DMS153 (cell line): ENCODE measurements around the gene GP9.
"Not testable (repeated sequence)": the region's sequence is repeated elsewhere in the genome, so short reads cannot be mapped to it uniquely, and the experiment has no call there.

Experiments
- DNase-seq: peaks from one replicate; lab custom pipeline; 2025; lab: John Stamatoyannopoulos, UW

Gene GP9

DNA sequence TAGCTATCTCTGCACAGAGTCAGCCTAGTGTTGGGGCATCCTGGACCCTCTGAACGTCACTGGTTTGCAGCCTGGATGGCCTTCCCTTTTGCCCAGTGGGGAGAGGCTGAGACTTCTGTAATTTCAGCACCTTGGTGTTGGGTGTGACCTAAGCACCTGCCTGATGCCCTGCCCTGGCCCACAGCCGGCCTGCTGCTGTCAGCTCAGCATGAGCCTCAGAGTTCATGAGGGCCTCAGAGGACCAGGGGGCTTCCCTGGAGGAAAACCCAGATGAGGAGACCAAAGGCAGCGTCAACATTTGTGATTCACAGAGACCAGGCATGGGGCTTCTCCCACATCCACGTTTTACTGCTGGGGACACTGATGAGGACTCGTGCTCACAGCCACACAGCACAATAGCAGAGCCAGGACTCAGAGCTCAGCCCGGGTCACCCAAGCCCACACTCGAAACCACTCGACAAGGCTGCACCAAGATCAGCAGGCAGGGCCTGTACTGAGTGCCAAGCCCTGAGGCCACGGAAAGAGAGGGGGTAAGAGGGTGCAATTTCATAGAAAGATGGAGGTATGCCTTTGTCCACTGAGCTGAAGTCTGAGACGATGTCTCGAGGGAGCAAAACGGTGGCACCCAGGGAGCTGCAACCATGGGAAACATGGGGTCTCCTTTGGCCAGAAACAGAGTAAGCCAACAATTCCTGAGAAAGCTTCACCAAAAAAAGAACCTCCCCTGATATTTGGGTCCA lies 9.9 kb upstream of the GP9 start:
- DNase-seq: no peak

- no peak for DNase-seq
Observed at GRCh38 chr3:129051871-129052340, 8.7 kb upstream of the GP9 start.

DNA sequence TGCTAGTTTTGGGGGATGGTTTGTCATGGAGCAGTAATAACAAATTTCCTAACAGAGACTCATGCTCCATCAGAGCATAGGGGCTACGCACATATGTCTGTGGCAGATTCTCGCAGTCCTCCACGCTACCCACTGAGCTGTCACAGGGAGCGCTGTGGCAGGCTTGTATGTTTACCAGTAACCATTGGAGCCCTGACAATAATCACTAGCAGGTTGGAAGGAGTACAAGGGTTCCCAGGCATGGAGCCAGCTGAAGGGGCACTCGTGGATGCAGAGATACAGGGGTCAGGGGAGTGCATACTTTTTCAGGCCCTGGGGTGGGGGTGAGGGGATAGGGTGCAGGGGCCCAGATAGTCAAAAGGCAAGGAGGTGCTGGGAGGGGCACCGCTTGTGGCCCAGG lies 7.9 kb upstream of the GP9 start:
- DNase-seq: peak; percentile 47

- DNase-seq: no peak
Observed at GRCh38 chr3:129054605-129055104, 5.9 kb upstream of the GP9 start.

GRCh38 chr3:129056451-129057173 lies 4.0 kb upstream of the GP9 start:
- DNase-seq: no peak

GRCh38 chr3:129057249-129057648 lies 3.3 kb upstream of the GP9 start:
- no peak for DNase-seq

- DNase-seq: peak; percentile 75
Observed at GRCh38 chr3:129058441-129059200, 2.0 kb upstream of the GP9 start.

GRCh38 chr3:129059311-129059958 lies 1.1 kb upstream of the GP9 start:
- DNase-seq: no peak

- DNase-seq: no peak
Observed at GRCh38 chr3:129061023-129061887, 676 bp downstream of the GP9 start.

DNA sequence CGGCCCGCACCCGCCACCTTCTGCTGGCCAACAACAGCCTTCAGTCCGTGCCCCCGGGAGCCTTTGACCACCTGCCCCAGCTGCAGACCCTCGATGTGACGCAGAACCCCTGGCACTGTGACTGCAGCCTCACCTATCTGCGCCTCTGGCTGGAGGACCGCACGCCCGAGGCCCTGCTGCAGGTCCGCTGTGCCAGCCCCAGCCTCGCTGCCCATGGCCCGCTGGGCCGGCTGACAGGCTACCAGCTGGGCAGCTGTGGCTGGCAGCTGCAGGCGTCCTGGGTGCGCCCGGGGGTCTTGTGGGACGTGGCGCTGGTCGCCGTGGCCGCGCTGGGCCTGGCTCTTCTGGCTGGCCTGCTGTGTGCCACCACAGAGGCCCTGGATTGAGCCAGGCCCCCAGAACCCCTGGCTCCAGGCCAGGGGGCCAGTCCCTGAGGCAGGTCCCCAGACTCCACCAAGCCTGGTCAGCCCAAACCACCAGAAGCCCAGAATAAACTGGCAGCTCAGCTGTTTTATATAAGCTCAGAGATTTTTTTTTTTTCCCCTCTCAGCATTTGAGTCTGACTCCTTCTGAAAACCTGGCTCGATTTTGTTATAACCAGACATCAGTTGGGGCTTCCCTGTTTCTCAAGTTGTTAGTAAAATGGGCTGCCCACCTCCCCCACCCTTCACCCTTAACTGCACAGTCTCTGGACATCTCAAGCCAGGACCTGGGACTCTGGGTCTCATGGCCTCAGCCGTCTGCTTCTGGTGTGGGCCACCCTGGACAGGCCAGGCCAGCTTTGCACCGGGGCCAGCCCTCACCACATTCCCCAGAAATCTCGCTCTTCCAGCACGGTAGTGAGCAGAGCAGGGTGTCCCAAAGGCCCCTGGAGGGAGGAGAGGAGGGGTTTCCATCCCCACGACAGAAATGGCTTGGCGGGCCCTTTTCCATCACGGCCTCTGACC lies 1.6 kb downstream of the GP9 start:
- DNase-seq: no peak

GRCh38 chr3:129063091-129063640 lies 2.6 kb downstream of the GP9 start:
- no peak for DNase-seq

GRCh38 chr3:129063841-129064482 lies 3.4 kb downstream of the GP9 start:
- DNase-seq: peak; percentile 13

GRCh38 chr3:129065016-129065719 lies 4.6 kb downstream of the GP9 start:
- DNase-seq: no peak

GRCh38 chr3:129065720-129066073 lies 5.1 kb downstream of the GP9 start:
- no peak for DNase-seq

DNA sequence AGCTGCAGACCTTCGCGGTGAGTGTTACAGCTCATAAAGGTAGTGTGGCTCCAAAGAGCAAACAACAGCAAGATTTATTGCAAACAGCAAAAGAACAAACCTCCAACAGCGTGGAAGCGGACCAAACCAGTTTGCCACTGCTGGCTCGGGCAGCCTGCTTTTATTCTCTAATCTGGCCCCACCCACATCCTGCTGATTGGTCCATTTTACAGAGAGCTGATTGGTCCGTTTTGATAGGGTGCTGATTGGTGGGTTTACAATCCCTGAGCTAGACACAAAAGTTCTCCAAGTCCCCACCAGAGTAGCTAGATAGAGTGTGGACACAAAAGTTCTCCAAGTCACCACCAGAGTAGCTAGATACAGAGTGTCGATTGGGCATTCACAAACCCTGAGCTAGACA lies 7.1 kb downstream of the GP9 start:
- DNase-seq: not testable (repeated sequence)

DNA sequence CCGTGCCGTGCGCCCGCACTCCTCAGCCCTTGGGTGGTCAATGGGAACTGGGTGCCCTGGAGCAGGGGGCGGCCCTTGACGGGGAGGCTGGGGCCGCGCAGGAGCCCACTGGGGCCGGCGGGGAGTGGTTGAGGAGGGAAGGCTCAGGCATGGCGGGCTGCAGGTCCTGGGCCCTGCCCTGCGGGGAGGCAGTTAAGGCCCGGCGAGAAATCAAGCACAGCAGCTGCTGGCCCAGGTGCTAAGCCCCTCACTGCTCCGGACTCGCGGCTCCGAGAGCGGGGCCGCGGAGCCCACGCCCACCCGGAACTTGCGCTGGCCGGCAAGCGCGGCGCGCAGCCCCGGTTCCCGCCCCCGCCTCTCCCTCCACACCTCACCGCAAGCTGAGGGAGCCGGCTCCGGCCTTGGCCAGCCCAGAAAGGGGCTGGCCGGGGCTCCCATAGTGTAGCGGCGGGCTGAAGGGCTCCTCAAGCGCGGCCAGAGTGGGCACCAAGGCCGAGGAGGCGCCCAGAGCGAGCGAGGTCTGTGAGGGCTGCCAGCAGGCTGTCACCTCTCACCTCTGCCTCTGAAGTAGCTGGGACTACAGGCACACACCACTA lies 7.8 kb downstream of the GP9 start:
- DNase-seq: no peak

DNA sequence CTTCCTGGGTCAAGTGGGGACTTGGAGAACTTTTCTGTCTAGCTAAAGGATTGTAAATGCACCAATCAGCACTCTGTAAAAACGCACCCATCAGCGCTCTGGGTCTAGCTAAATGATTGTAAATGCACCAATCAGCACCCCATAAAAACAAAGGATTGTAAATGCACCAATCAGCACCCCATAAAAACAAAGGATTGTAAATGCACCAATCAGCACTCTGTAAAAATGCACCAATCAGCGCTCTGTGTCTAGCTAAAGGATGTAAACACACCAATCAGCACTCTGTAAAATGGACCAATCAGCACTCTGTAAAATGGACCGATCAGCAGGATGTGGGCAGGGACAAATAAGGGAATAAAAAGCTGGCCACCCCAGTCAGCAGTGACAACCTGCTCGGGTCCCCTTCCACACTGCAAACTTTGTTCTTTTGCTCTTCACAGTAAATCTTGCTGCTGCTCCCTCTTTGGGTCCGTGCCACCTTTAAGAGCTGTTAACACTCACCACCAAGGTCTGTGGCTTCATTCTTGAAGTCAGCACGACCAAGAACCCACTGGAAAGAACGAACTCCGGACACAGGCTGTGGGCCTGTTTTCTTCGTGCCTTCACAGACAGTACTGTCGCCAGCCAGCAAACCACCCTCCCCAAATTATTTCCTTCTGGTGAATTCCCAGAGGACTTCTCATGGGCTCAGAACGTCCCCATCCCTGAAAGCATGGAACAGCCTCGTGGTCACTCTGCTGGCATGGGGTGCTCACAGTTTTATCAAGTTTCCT lies 8.9 kb downstream of the GP9 start:
- not testable (repeated sequence) for DNase-seq
